K562 (cell line): Measurements from ENCODE around the gene ATG7. TPM values are rescaled to one million over a fixed set of nuclear protein-coding genes. Genes with fewer than 3 reads are reported as not detected.

Experiments used
- ATAC-seq: fragments of 200-7000 bp; cut with Tn5 transposase; 3 replicates; pipeline ENCODE4 v1.9.1; 2020; ENCODE audit warnings: moderate library complexity
- BruUV-seq: library from RNA; stranded (reverse); fragments of 400-500 nt; replicated peaks from 2 replicates; lab custom pipeline; 2021; lab: Mats Ljungman, UMichigan
- CTCF ChIA-PET: fragments of 300-600 bp; formaldehyde crosslinking; extraction: SDS; loops from one replicate; lab custom pipeline; 2021; ENCODE audit warnings: low intra/inter-chr PET ratio; lab: Yijun Ruan, JAX
- POLR2A ChIA-PET: fragments of 300-600, 350-650 bp; sonication (Branson Sonifier 250); formaldehyde crosslinking; extraction: SDS; loops from one replicate; lab custom pipeline; 2021; ENCODE audit warnings: antibody characterized with exemption, inconsistent platforms; lab: Yijun Ruan, JAX
- DNase-seq, 4 experiments: peaks; one replicate each; pipeline versions ENCODE4 v3.0.0 to v3.0.0-alpha.2; 2011 to 2018; ENCODE audit warnings: low spot score in 3 of 4, mixed read lengths in 3 of 4; ENCODE audit errors: extremely low read depth in 1 of 4
- FAIRE-seq: peaks from 2 replicates; lab custom pipeline; 2011; peaks lifted over from hg19 to GRCh38; lab: Jason Lieb, UNC
- H2AFZ ChIP-seq: 2 replicates; pipeline ENCODE4 v1.6.0; 2011; ENCODE audit warnings: low read depth, low read length, control low read depth, inconsistent platforms
- H3K27ac ChIP-seq: fragments of 200-600 bp; 3 replicates; pipeline ENCODE4 v1.8.0; 2011; ENCODE audit warnings: low read depth, mild to moderate bottlenecking, control low read depth, inconsistent platforms, low read length, moderate library complexity, mixed read lengths; ENCODE audit errors: extremely low read depth
- H3K27me3 ChIP-seq, 2 experiments: fragments of 300-600 bp in 1 of 2; 2 replicates in 1 of 2; 3 replicates in 1 of 2; pipeline versions ENCODE4 v1.6.0 to v1.8.0; 2011; ENCODE audit warnings: inconsistent platforms in 2 of 2, low read length in 2 of 2, mild to moderate bottlenecking in 1 of 2, mixed read lengths in 1 of 2, moderate library complexity in 1 of 2; ENCODE audit not compliant: control insufficient read depth in 2 of 2, insufficient read depth in 2 of 2
- H3K36me3 ChIP-seq: fragments of 300-600 bp; 3 replicates; pipeline ENCODE4 v1.8.0; 2011; ENCODE audit warnings: mild to moderate bottlenecking, low read length, inconsistent platforms; ENCODE audit not compliant: control insufficient read depth, insufficient read depth
- H3K4me1 ChIP-seq, 2 experiments: fragments of 200-600 bp in 1 of 2; replicated peaks in 1 of 2; 2 replicates in 1 of 2; 3 replicates in 1 of 2; pipeline versions ENCODE4 v1.5.1 to v1.8.0; 2011; ENCODE audit warnings: inconsistent platforms in 2 of 2, low read length in 2 of 2, mild to moderate bottlenecking in 1 of 2, mixed read lengths in 1 of 2, moderate library complexity in 1 of 2; ENCODE audit not compliant: control insufficient read depth in 2 of 2, insufficient read depth in 2 of 2
- H3K4me2 ChIP-seq: 2 replicates; pipeline ENCODE4 v1.6.1; 2011; ENCODE audit warnings: low read length, control low read depth, inconsistent platforms, mixed read lengths; ENCODE audit not compliant: insufficient read depth
- H3K4me3 ChIP-seq: fragments of 200-600 bp; sonication (generic), shearing (Covaris generic); 2 replicates; pipeline ENCODE4 v1.5.1; 2016; ENCODE audit warnings: control low read depth, inconsistent platforms
- H3K79me2 ChIP-seq: fragments of 200-600 bp; 3 replicates; pipeline ENCODE4 v1.8.0; 2011; ENCODE audit warnings: low read length, inconsistent platforms; ENCODE audit not compliant: control insufficient read depth, insufficient read depth
- H3K9ac ChIP-seq, 2 experiments: 2 replicates each; pipeline versions ENCODE4 v1.6.0 to v1.6.1; 2011; ENCODE audit warnings: low read depth in 2 of 2, low read length in 2 of 2, control low read depth in 1 of 2, inconsistent platforms in 1 of 2, mild to moderate bottlenecking in 1 of 2, mixed read lengths in 1 of 2; ENCODE audit not compliant: insufficient read depth in 1 of 2
- H3K9me1 ChIP-seq: one replicate; pipeline ENCODE4 v1.6.0; 2011; ENCODE audit warnings: inconsistent platforms, mild to moderate bottlenecking, low read length, moderate library complexity; ENCODE audit not compliant: control insufficient read depth, insufficient read depth
- H3K9me3 ChIP-seq: replicated peaks from 2 replicates; pipeline ENCODE4 v1.5.1; 2011; ENCODE audit warnings: low read depth, low read length, inconsistent platforms; ENCODE audit not compliant: control insufficient read depth, insufficient read depth
- H4K20me1 ChIP-seq: replicated peaks from 2 replicates; pipeline ENCODE4 v1.6.1; 2011; ENCODE audit warnings: low read length, inconsistent platforms, mixed read lengths; ENCODE audit not compliant: control insufficient read depth, insufficient read depth
- CBFA2T2 ChIP-seq: fragments of 450-650 bp; conservative IDR thresholded peaks from 2 replicates; pipeline ENCODE4 v1.6.1; 2017; ENCODE audit warnings: mild to moderate bottlenecking
- CTBP1 ChIP-seq: fragments of 450-650 bp; IDR thresholded peaks from 2 replicates; pipeline ENCODE4 v1.6.1; 2016; ENCODE audit warnings: borderline replicate concordance
- DIDO1 ChIP-seq: fragments of 450-650 bp; IDR thresholded peaks from 2 replicates; pipeline ENCODE4 v1.6.1; 2016; ENCODE audit warnings: low read depth, missing biosample characterization, missing genetic modification characterization
- KHSRP ChIP-seq: fragments of 450-650 bp; IDR thresholded peaks from 2 replicates; pipeline ENCODE4 v1.6.1; 2017
- MEF2A ChIP-seq: IDR thresholded peaks from 2 replicates; pipeline ENCODE4 v1.6.1; 2011; ENCODE audit warnings: low read depth, mild to moderate bottlenecking, low read length, moderate library complexity; ENCODE audit not compliant: control insufficient read depth
- RCOR1 ChIP-seq, 2 experiments: IDR thresholded peaks; 2 replicates each; pipeline ENCODE4 v1.6.1; 2012; ENCODE audit warnings: low read depth in 2 of 2, low read length in 2 of 2, borderline replicate concordance in 1 of 2, improper control_type of control experiment in 1 of 2
- SMAD3 ChIP-seq: fragments of 450-650 bp; formaldehyde crosslinking; conservative IDR thresholded peaks from 2 replicates; pipeline ENCODE4 v1.4.0; 2020; ENCODE audit warnings: mild to moderate bottlenecking
- WGBS: fragments of 100-300 bp; shearing (Covaris generic); methylation state at CpG from one replicate; pipeline ENCODE4 v1.1.6; 2016; ENCODE audit warnings: low coverage, mixed read lengths; ENCODE audit not compliant: insufficient coverage; ENCODE audit errors: missing lambda C conversion rate; 5-methylcytosine and 5-hydroxymethylcytosine counted together
- in situ Hi-C: fragments of 300-500 bp; cut with MboI; formaldehyde crosslinking; loops from 4 replicates; pipeline ENCODE4 v1.15.0; 2018; ENCODE audit warnings: inconsistent platforms, mixed read lengths
- intact Hi-C: fragments of 100-400 bp; cut with micrococcal nuclease; formaldehyde crosslinking; loops from 2 replicates; pipeline ENCODE4 v1.14.2; 2022
- polyA plus RNA-seq, 8 experiments: library from polyadenylated mRNA; depleted of rRNA in 4 of 8; stranded (reverse) in 5 of 8; unstranded in 3 of 8; fragments of >200 nt; fragmentation: Nextera tagmentation in 2 of 8; fragmentation: Illumina TruSeq in 1 of 8; extraction: Ambion mirVana in 2 of 8; extraction: Trizol in 1 of 8; gene quantifications; 2 replicates each; pipeline versions ENCODE4 v1.2.1 to v1.2.3, GENCODE V29; 2011 to 2014; ENCODE audit warnings: inconsistent platforms in 1 of 8, missing spikeins in 1 of 8
- total RNA-seq, 7 experiments: library from RNA; depleted of rRNA in 6 of 7; stranded (reverse); fragments of >200 nt in 6 of 7; fragmentation: Illumina TruSeq in 2 of 7; extraction: Trizol in 2 of 7; gene quantifications; 2 replicates each; pipeline versions ENCODE4 v1.2.1 to v1.2.3, GENCODE V29; 2011 to 2021; ENCODE audit warnings: low replicate concordance in 1 of 7
- TF ChIP-seq, protein P1 (sequence below): fragments of 450-650 bp; IDR thresholded peaks from 2 replicates; pipeline ENCODE4 v1.6.1; 2018; ENCODE audit warnings: mild to moderate bottlenecking, low read depth; ENCODE audit not compliant: partially characterized antibody
- TF ChIP-seq, protein P2 (sequence below): IDR thresholded peaks from 2 replicates; pipeline ENCODE4 v1.6.1; 2011; ENCODE audit warnings: borderline replicate concordance, low read depth, mild to moderate bottlenecking, moderate library complexity, low read length; ENCODE audit not compliant: insufficient read depth, poor library complexity, severe bottlenecking
- TF ChIP-seq, protein P3 (sequence below): sonication (generic); formaldehyde crosslinking; IDR thresholded peaks from 2 replicates; pipeline ENCODE4 v1.8.0; 2023; ENCODE audit warnings: mild to moderate bottlenecking, missing genetic modification reagents
- TF ChIP-seq, protein P4 (sequence below): sonication (generic); formaldehyde crosslinking; IDR thresholded peaks from 2 replicates; pipeline ENCODE4 v1.4.0; 2020; ENCODE audit warnings: mild to moderate bottlenecking, missing genetic modification reagents

The ATG7 gene
- total and polyA plus RNA-seq, 9 of the 15 experiments (the other 6 are each of a cell fraction or from before 2014, with no cell fraction given) = 18.3 to 45.3 (median 33.6) TPM

DNA sequence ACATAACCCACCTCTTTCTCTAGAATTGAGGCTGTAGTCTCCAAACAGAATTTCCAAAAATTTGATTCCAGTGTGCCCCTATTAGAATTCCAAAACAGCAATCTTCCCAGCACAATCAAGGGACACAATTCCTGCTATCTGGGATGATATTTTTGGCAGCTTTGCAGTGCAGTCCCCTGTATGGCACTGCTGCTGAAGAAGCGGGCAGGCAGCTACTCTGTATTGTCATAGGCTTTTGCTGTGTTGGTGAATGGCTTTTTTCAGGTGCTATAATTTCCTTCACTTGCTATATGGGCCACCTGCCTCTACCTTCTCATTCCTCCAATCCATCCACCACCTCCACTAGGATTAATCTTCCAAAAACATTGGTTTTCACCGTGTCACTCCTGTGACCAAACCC is 226.0 kb downstream of the ATG7 start:
- Histone ChIP-seq H3K4me1 (no peaks in the 10 kb centered on the region; a peak in 1 of 5 replicates), H3K27ac (no peak overlapping the region), H3K79me2 (no peaks in the 10 kb centered on the region), H3K9me1 (no peaks in the 10 kb centered on the region), H3K36me3 (no peaks in the 10 kb centered on the region), H3K4me3 (no peak overlapping the region), H4K20me1 (no peaks in the 10 kb centered on the region), H2AFZ (no peak overlapping the region), H3K9me3 (no peaks in the 10 kb centered on the region), H3K4me2 (no peak overlapping the region), H3K27me3 (no peaks in the 10 kb centered on the region), H3K9ac (no peak overlapping the region; a peak in 1 of 4 replicates)
- ATAC-seq (no peak), DNase-seq (no peak), FAIRE-seq (no peak)
- no TSS peak for BruUV-seq
- ChIA-PET CTCF (no interaction called here), POLR2A (interaction anchor here (0.9 kb wide), 1 partner anchor 21 kb away, joined by 4 read pairs; no protein-coding TSS in a partner anchor)
- 49% methylated on average over 2 of the region's 2 CpGs for WGBS
- in situ Hi-C loops = no loop called here
- intact Hi-C loops = no loop called here
- TF ChIP-seq MEF2A = no peak
- TF ChIP-seq RCOR1 (IDR thresholded peaks at IDR 0.05; ENCODE audit: borderline replicate concordance in 1 of 2, low read depth in 2 of 2, low read length in 2 of 2) = no peak
- TF ChIP-seq, protein P1, sequence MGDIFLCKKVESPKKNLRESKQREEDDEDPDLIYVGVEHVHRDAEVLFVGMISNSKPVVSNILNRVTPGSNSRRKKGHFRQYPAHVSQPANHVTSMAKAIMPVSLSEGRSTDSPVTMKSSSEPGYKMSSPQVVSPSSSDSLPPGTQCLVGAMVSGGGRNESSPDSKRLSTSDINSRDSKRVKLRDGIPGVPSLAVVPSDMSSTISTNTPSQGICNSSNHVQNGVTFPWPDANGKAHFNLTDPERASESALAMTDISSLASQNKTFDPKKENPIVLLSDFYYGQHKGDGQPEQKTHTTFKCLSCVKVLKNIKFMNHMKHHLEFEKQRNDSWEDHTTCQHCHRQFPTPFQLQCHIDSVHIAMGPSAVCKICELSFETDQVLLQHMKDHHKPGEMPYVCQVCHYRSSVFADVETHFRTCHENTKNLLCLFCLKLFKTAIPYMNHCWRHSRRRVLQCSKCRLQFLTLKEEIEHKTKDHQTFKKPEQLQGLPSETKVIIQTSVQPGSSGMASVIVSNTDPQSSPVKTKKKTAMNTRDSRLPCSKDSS = no peak
- TF ChIP-seq KHSRP = no peak
- TF ChIP-seq CTBP1 = no peak
- TF ChIP-seq, protein P2, sequence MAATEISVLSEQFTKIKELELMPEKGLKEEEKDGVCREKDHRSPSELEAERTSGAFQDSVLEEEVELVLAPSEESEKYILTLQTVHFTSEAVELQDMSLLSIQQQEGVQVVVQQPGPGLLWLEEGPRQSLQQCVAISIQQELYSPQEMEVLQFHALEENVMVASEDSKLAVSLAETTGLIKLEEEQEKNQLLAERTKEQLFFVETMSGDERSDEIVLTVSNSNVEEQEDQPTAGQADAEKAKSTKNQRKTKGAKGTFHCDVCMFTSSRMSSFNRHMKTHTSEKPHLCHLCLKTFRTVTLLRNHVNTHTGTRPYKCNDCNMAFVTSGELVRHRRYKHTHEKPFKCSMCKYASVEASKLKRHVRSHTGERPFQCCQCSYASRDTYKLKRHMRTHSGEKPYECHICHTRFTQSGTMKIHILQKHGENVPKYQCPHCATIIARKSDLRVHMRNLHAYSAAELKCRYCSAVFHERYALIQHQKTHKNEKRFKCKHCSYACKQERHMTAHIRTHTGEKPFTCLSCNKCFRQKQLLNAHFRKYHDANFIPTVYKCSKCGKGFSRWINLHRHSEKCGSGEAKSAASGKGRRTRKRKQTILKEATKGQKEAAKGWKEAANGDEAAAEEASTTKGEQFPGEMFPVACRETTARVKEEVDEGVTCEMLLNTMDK = no peak
- no peak for TF ChIP-seq SMAD3 (CRISPR knock-in tag)
- TF ChIP-seq, protein P3, sequence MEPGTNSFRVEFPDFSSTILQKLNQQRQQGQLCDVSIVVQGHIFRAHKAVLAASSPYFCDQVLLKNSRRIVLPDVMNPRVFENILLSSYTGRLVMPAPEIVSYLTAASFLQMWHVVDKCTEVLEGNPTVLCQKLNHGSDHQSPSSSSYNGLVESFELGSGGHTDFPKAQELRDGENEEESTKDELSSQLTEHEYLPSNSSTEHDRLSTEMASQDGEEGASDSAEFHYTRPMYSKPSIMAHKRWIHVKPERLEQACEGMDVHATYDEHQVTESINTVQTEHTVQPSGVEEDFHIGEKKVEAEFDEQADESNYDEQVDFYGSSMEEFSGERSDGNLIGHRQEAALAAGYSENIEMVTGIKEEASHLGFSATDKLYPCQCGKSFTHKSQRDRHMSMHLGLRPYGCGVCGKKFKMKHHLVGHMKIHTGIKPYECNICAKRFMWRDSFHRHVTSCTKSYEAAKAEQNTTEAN (CRISPR knock-in tag) = no peak
- TF ChIP-seq DIDO1 = no peak
- TF ChIP-seq, protein P4, sequence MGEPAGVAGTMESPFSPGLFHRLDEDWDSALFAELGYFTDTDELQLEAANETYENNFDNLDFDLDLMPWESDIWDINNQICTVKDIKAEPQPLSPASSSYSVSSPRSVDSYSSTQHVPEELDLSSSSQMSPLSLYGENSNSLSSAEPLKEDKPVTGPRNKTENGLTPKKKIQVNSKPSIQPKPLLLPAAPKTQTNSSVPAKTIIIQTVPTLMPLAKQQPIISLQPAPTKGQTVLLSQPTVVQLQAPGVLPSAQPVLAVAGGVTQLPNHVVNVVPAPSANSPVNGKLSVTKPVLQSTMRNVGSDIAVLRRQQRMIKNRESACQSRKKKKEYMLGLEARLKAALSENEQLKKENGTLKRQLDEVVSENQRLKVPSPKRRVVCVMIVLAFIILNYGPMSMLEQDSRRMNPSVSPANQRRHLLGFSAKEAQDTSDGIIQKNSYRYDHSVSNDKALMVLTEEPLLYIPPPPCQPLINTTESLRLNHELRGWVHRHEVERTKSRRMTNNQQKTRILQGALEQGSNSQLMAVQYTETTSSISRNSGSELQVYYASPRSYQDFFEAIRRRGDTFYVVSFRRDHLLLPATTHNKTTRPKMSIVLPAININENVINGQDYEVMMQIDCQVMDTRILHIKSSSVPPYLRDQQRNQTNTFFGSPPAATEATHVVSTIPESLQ = no peak
- no peak for TF ChIP-seq CBFA2T2
